GM19240 (cell line): ENCODE measurements around the gene COL23A1.

Experiments
- DNase-seq: peaks from one replicate; pipeline ENCODE4 v3.0.0; 2011; ENCODE audit warnings: low spot score; ENCODE audit not compliant: insufficient read length

The COL23A1 gene

GRCh38 chr5:178426326-178427130, 163.7 kb downstream of the COL23A1 start:
- no peak for DNase-seq

- DNase-seq = no peak
Observed at GRCh38 chr5:178425621-178426068, 164.5 kb downstream of the COL23A1 start.

GRCh38 chr5:178424810-178425177, 165.4 kb downstream of the COL23A1 start:
- DNase-seq = no peak

GRCh38 chr5:178423901-178424809, 166.0 kb downstream of the COL23A1 start:
- no peak for DNase-seq

GRCh38 chr5:178423431-178423830, 166.8 kb downstream of the COL23A1 start:
- no peak for DNase-seq

- DNase-seq = no peak
Observed at GRCh38 chr5:178422400-178422775, 167.8 kb downstream of the COL23A1 start.

- DNase-seq = no peak
Observed at GRCh38 chr5:178421699-178422399, 168.3 kb downstream of the COL23A1 start.

GRCh38 chr5:178421128-178421527, 169.1 kb downstream of the COL23A1 start:
- DNase-seq = no peak

GRCh38 chr5:178420354-178420781, 169.8 kb downstream of the COL23A1 start:
- DNase-seq = no peak

GRCh38 chr5:178419651-178420050, 170.5 kb downstream of the COL23A1 start:
- DNase-seq = no peak

GRCh38 chr5:178419196-178419595, 171.0 kb downstream of the COL23A1 start:
- DNase-seq = no peak

- DNase-seq = no peak
Observed at GRCh38 chr5:178418471-178419010, 171.7 kb downstream of the COL23A1 start.

GRCh38 chr5:178418031-178418430, 172.2 kb downstream of the COL23A1 start:
- no peak for DNase-seq

- no peak for DNase-seq
Observed at GRCh38 chr5:178417391-178417811, 172.8 kb downstream of the COL23A1 start.

GRCh38 chr5:178416919-178417318, 173.3 kb downstream of the COL23A1 start:
- no peak for DNase-seq

GRCh38 chr5:178416206-178416882, 173.8 kb downstream of the COL23A1 start:
- no peak for DNase-seq

- DNase-seq = no peak
Observed at GRCh38 chr5:178415353-178415752, 174.8 kb downstream of the COL23A1 start.

- DNase-seq = no peak
Observed at GRCh38 chr5:178413988-178414387, 176.2 kb downstream of the COL23A1 start.

- DNase-seq = no peak
Observed at GRCh38 chr5:178411083-178411482, 179.1 kb downstream of the COL23A1 start.

- no peak for DNase-seq
Observed at GRCh38 chr5:178407646-178408045, 182.5 kb downstream of the COL23A1 start.

GRCh38 chr5:178404987-178405386, 185.2 kb downstream of the COL23A1 start:
- DNase-seq = no peak
